ENCODE results near the gene MYO1F. TPM values are rescaled to one million over a fixed set of nuclear protein-coding genes. Genes with fewer than 3 reads are reported as not detected.
A peak's percentile ranks its signal among the peaks of the same experiment; 100 is the strongest.

The MYO1F gene
- total and polyA plus RNA-seq, 2 of the 13 experiments (the other 11 are each of a cell fraction or from before 2014, with no cell fraction given): 0.09 to 0.13 TPM

GRCh38 chr19:8513687-8514504 is 63.3 kb downstream of the MYO1F start, which contains the start of gene ZNF414 (continued):
- TF ChIP-seq, protein P1, sequence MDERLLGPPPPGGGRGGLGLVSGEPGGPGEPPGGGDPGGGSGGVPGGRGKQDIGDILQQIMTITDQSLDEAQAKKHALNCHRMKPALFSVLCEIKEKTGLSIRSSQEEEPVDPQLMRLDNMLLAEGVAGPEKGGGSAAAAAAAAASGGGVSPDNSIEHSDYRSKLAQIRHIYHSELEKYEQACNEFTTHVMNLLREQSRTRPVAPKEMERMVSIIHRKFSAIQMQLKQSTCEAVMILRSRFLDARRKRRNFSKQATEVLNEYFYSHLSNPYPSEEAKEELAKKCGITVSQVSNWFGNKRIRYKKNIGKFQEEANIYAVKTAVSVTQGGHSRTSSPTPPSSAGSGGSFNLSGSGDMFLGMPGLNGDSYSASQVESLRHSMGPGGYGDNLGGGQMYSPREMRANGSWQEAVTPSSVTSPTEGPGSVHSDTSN (CRISPR knock-in tag; IDR thresholded peaks at IDR 0.05): 0 out of 2 replicates have a peak, but pooled peaks have one; percentile 36
- TF ChIP-seq FOXA3 (CRISPR knock-in tag; IDR thresholded peaks at IDR 0.05): no peak; the same call in 1 of the 2 replicates
- no peak for TF ChIP-seq HOMEZ (CRISPR knock-in tag; IDR thresholded peaks at IDR 0.05; ENCODE audit: low read depth)
- no peak for TF ChIP-seq SCMH1 (CRISPR knock-in tag; IDR thresholded peaks at IDR 0.05; ENCODE audit: borderline replicate concordance)
- TF ChIP-seq ZNF674 (CRISPR knock-in tag; IDR thresholded peaks at IDR 0.05; ENCODE audit: low read depth): no peak
- TF ChIP-seq CREM (IDR thresholded peaks at IDR 0.05): peak; percentile 44; the same call in 1 of the 2 replicates
- TF ChIP-seq CREM (CRISPR knock-in tag; IDR thresholded peaks at IDR 0.05): no peak
- TF ChIP-seq CC2D1A (CRISPR knock-in tag; IDR thresholded peaks at IDR 0.05): 0 out of 2 replicates have a peak, but pooled peaks have one; percentile 71
- TF ChIP-seq TARDBP (CRISPR knock-in tag; IDR thresholded peaks at IDR 0.05): peak; percentile 77; the same call in 1 of the 2 replicates
- TF ChIP-seq SATB2 (CRISPR knock-in tag; IDR thresholded peaks at IDR 0.05): 0 out of 2 replicates have a peak, but pooled peaks have one; percentile 15
- TF ChIP-seq, protein P2, sequence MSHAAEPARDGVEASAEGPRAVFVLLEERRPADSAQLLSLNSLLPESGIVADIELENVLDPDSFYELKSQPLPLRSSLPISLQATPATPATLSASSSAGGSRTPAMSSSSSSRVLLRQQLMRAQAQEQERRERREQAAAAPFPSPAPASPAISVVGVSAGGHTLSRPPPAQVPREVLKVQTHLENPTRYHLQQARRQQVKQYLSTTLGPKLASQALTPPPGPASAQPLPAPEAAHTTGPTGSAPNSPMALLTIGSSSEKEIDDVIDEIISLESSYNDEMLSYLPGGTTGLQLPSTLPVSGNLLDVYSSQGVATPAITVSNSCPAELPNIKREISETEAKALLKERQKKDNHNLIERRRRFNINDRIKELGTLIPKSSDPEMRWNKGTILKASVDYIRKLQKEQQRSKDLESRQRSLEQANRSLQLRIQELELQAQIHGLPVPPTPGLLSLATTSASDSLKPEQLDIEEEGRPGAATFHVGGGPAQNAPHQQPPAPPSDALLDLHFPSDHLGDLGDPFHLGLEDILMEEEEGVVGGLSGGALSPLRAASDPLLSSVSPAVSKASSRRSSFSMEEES (CRISPR knock-in tag; IDR thresholded peaks at IDR 0.05): peak; percentile 12; the same call in 1 of the 2 replicates
- TF ChIP-seq ZSCAN20 (CRISPR knock-in tag; IDR thresholded peaks at IDR 0.05; ENCODE audit: borderline replicate concordance): no peak
- TF ChIP-seq ZNF556 (CRISPR knock-in tag; IDR thresholded peaks at IDR 0.05; ENCODE audit: borderline replicate concordance): 0 out of 2 replicates have a peak, but pooled peaks have one; percentile 25
- no peak for TF ChIP-seq NR3C1 (CRISPR knock-in tag; IDR thresholded peaks at IDR 0.05)
- TF ChIP-seq ZFAT (CRISPR knock-in tag; conservative IDR thresholded peaks at IDR 0.05): no peak
- TF ChIP-seq ZNF180 (CRISPR knock-in tag; IDR thresholded peaks at IDR 0.05; ENCODE audit: borderline replicate concordance, low read depth): no peak
- TF ChIP-seq FOXK1 (CRISPR knock-in tag; IDR thresholded peaks at IDR 0.05; ENCODE audit: borderline replicate concordance, low read depth): no peak
- no peak for TF ChIP-seq MYC (CRISPR knock-in tag; IDR thresholded peaks at IDR 0.05; ENCODE audit: borderline replicate concordance)
- no peak for TF ChIP-seq ZEB1 (IDR thresholded peaks at IDR 0.05; ENCODE audit: insufficient replicate concordance, low read depth)
- no peak for TF ChIP-seq SRSF4 (IDR thresholded peaks at IDR 0.05; ENCODE audit: low read depth, low read length, poor library complexity, severe bottlenecking)
- TF ChIP-seq MEIS2 (CRISPR knock-in tag; IDR thresholded peaks at IDR 0.05): peak; percentile 63; the same call in 1 of the 2 replicates
- TF ChIP-seq, protein P3, sequence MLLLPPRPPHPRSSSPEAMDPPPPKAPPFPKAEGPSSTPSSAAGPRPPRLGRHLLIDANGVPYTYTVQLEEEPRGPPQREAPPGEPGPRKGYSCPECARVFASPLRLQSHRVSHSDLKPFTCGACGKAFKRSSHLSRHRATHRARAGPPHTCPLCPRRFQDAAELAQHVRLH (CRISPR knock-in tag; IDR thresholded peaks at IDR 0.05; ENCODE audit: borderline replicate concordance, low read depth): no peak; the same call in 1 of the 2 replicates

Measured in HepG2 (cell line).